Left forelimb (tissue), 1 donor: ENCODE measurements around the gene ZNF592.
"Not testable (repeated sequence)": the region's sequence is repeated elsewhere in the genome, so short reads cannot be mapped to it uniquely, and the experiment has no call there.

Experiments used
- DNase-seq: peaks from one replicate; pipeline ENCODE4 v3.0.0-alpha.2; 2018; ENCODE audit warnings: low spot score

The ZNF592 gene, protein sequence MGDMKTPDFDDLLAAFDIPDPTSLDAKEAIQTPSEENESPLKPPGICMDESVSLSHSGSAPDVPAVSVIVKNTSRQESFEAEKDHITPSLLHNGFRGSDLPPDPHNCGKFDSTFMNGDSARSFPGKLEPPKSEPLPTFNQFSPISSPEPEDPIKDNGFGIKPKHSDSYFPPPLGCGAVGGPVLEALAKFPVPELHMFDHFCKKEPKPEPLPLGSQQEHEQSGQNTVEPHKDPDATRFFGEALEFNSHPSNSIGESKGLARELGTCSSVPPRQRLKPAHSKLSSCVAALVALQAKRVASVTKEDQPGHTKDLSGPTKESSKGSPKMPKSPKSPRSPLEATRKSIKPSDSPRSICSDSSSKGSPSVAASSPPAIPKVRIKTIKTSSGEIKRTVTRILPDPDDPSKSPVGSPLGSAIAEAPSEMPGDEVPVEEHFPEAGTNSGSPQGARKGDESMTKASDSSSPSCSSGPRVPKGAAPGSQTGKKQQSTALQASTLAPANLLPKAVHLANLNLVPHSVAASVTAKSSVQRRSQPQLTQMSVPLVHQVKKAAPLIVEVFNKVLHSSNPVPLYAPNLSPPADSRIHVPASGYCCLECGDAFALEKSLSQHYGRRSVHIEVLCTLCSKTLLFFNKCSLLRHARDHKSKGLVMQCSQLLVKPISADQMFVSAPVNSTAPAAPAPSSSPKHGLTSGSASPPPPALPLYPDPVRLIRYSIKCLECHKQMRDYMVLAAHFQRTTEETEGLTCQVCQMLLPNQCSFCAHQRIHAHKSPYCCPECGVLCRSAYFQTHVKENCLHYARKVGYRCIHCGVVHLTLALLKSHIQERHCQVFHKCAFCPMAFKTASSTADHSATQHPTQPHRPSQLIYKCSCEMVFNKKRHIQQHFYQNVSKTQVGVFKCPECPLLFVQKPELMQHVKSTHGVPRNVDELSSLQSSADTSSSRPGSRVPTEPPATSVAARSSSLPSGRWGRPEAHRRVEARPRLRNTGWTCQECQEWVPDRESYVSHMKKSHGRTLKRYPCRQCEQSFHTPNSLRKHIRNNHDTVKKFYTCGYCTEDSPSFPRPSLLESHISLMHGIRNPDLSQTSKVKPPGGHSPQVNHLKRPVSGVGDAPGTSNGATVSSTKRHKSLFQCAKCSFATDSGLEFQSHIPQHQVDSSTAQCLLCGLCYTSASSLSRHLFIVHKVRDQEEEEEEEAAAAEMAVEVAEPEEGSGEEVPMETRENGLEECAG (N-terminal part only)

DNA sequence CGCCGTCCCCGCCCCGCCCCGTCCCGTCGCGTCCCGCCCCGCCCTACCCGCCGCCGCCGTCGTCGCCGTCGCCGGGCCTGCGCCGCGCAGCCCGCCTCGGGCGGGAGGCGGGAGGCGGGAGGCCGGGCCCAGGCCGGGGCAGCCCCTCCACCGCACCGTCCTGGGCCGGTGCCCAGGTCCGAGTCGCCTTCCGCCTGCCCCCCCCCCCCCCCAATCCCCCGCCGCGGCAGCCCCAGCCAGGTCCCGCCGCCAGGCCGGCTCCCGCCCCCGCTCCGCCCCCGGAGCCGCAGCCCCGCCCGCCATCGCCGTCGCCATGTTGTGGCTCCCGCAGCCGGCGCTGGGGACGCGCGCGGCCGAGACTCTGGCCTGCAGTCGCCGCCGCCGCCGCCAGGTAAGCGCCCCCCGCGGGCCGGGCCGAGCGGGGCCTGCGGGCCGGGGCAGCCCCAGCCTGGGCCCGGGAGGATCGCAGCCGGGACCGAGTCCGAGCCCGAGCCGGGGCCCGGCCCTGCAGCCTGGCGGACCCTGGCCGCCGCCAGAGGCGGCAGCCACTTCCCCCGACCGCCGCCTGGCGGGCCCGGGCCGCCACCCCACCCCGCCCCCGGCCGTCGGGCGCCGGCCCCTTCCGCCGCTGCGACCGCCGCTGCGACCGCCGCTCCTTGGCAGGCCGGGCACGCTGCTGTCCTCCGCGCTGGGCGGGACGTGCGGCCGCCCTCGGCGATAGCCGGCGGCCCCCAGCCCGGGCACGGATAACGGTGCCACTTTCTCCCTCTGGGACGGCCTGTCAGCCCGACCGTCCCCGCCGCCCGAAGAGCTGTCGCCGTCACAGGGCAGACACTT lies at the start of gene ZNF592:
Gene ZNF592 (plus strand): TSS at position 319 of the 837 bp plus-strand sequence. CDS start 34,084 bp downstream, outside the sequence.
- peak; percentile 93 for DNase-seq

DNA sequence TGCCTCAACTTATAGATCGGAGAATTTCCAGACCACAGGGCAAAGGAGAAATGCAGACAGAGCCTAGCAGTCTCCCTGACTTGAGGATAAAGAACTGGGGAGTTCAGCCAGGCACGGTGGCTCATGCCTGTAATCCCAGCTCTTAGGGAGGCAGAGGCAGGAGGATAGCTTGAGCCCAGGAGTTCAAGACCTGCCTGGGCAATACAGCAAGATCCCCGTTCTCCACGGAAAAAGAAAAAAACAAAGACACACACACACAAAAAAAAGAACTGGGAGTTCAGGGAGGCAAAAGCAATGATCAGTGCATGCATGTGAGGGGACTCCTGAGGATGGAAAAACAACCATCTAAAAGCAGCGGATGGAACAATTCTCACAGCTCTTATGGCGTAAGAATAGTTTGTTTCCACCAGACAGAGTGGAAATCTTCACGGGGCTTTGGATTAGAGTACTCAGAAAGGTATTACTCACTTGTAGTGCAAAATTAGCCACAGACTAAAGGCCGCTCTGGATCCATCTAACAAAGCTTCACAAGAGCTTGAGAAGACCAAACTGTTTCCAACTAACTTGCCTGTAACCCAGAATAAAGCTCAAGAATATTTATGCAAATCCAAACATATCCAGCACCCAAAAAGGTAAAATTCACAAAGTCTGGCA lies 48.7 kb upstream of the ZNF592 start:
- DNase-seq, result no peak

DNA sequence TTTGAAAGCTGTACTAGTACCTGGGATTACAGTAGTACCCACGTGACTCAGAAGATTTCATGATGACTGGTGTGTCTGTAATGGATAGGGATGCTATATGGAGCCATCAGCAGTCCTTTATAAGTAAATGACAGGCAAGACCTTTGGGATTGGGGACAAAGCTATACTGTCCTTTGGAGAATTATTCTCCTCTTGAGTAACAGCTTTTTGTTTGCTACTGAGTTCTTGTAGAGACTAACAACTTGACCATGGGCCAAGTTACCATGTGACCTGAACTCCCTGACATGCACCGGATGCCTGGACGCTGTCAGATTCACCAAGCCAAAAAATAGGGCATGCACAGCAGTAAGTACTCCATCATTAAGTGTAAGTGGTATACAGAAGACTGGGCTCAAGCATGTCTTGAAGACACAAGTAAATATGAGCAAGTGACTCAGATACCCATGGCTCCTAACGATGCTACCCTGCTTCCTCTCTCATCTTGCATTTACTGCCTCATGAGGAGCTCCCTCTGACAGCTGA lies 45.4 kb upstream of the ZNF592 start:
- DNase-seq, result no peak

DNA sequence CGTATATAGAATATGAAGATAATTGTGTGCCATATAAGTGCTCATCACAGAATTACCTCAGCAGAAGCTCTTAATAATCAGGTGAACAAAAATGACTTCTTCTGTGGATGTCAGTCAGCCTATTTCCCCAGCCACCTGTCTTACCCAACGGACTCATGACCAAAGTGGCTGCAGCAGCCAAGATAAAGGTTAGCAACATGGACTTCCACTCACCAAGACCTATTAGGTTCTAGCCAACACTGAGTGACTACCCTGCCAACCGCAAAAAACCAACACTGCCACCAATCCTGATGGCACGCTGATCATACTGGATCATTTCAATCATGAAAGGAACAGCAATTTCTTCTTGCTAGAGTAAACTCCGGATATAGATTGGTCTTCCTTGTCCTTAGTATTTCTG lies 44.6 kb upstream of the ZNF592 start:
- DNase-seq, result no peak

DNA sequence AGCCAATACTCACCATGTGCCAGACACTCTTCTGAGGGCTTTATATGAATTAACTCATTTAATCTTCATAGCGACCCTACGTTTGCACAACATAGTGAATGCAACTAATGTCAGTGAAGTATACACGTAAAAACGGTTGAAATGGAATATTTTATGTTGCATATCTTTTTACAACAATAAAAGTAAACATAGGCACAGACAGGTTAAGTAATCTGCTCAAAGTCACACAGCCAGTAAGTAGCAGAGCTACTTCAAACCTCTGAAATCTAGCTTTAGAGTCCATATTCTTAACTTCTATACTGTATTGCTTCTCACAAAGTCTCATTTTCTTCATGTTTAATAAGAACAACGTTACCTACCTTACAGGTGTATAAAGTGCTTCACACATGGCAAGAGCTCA lies 34.0 kb upstream of the ZNF592 start:
- DNase-seq, result no peak

DNA sequence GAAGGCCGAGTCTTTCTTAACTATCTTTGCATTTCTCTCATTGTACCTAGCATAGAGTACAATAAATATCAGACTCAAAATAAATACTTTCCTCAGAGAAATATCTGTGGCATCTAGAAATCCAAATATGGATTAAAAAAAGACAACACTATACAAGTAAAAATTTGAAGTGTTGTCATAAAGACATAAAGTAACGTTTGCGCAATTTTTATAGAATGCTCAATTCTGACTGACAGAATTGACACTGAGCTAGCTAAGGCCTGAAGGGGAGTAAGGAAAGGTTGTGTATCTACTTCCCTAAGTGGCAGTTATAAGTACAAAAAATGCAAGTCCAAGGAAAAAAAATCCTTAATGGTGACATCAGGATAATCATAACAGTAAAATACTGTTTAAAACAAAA lies 33.6 kb upstream of the ZNF592 start:
- DNase-seq, result no peak

DNA sequence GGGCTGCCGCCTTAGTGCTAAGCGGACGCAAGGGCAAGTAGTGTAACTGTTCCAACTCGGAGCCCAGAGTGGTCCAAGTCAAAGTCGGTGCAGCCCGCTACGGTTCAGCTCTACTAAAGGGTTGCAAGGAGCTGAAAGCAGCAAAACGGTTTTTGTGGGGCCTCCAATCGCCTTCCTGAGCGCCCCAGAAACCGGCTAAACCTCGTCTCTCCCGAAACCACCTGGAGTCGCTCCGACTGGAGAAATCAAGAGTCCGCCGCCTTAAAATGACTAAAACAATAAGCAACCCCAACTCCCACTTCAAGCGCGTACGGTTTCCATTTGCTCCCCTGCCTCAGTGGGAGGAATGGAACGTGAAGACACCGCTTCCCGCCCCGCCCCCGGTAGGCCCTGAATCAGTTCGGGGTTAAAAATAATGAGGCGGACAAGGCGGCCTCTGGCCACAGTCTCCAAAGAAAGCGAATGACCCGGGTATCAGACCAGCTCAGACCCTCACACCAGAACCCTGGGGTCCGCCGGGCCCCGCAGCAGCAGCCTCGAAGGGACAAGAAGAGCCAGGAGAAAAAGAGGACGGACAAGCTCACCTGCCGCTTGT lies 32.9 kb upstream of the ZNF592 start:
- DNase-seq, result no peak

DNA sequence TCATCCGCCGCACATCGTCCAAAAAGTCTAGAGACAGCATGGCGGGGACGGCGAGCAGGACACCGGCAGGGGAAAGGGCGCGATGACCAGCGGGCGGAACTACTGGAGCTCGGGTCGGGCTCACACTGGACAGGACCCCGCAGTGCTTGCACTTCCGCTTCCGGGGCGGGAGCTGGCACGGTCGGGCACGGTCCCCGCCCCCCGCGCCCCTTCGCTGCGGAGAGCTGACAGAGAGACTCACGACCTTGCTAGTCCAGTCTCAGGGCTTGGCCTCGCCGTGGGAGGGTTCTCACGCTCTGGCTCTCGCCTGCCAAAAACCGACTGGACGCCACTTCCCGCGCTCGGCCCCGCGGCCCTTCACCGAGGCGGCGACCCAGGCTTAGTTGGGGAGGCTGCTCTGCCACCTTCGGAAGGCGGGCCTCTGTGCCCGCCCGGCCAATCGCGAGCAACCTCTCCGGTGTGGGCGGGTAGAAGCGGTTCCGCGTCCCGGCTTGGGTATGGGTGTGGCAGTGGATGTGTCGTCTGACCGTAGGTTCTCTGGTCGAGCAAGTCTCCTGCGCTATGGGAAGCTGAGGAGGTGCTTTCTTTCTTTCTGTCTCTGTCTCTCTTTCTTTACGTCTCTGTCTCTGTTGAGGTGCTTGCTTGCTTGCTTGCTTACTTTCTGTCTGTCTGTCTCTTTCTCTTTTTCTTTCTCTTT lies 32.2 kb upstream of the ZNF592 start, which contains the start of gene SEC11A:
Gene SEC11A (minus strand): TSS at position 104 of the 697 bp plus-strand sequence. CDS start 64 bp downstream, at position 40.
- peak; percentile 97 for DNase-seq

DNA sequence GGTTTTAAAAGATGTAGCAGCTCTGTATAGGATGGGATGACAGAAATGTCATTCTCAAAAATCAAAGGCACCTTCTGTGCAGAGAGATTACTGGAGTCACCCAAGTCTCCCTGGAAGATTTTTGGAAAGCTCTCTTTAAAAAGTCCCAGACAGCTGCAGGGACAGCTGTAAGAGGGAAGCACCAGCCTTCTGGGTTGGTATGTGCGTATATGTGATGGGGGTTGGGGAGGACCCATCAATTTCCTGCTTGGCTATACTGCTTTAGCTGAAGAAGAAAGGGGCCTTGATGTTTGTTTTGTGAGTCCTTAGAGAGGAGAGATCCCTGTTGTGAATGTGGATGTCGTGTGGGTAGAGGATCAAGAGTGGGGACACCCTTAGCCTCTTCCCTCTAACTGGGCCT lies 27.0 kb upstream of the ZNF592 start:
- DNase-seq, result no peak

DNA sequence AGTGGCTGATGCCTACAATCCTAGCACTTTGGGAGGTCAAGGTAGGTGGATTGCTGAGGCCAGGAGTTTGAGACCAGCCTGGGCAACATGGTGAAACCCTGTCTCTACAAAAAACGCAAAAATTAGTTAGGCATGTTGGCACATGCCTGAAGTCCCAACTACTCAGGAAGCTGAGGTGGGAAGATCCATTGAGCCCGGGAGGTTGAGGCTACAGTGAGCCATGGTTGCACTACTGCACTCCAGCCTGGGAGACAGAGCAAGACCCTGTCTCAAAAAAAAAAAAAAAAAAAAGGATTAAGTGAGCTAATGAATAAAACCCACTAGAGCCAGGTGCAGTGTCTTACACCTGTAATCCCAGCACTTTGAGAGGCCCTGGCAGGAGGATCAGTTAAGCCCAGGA lies 25.8 kb upstream of the ZNF592 start:
- DNase-seq, result no peak

DNA sequence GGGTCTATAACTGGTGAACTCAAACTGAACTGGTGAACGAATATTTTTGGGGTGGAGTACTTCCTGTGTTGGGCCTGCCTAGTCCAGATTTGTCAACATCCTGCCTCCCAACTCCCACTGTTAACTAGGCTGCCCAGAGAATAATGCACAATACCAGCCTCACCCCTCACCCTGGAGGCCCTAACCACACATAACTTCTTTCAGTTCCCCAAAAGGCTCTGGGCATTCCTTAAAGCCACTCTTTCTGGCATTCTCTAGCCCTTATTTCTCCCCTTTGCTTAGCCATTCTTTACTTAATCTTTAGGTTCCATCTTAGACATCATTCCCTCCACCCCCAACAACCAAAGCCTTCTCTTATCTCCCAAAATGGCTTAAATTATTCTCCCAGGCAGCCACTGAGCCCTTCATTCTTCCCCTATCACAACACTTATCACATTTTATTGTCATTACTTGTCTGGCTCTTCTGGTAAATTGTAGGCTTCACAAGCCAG lies 23.3 kb upstream of the ZNF592 start:
- no peak for DNase-seq

DNA sequence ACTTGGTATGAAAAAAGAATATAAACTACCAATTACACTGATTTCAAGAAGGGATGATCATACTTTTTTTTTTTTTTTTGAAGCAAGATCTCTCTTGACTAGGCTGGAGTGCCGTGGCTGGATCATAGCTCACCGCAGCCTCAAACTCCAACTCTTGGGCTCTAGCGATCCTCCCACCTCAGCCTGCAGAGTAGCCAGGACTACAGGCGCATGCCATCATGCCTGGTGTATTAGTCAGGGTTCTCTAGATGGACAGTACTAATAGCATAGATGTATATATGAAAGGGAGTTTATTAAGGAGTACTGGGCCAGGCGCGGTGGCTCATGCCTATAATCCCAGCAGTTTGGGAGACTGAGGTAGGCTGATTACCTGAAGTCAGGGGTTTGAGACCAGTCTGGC lies 21.0 kb upstream of the ZNF592 start:
- DNase-seq, result no peak

DNA sequence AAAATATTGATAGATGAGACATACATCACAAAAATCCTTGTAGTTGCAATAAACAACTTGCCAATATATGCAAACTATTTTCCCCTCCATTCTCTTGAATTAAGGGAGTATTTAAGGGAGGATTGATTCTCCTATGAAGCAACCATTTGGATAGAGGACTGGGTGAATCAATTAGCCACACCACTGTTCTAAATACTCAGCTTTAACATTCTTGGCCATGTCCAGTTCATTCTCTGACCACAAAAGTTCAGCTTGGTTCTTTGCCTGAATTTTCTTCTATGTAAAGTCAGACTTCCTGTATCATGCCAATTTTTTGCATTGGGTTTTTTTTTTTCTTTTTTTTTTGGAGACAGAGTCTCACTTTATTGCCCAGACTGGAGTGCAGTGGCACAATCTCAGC lies 16.6 kb upstream of the ZNF592 start:
- no peak for DNase-seq

DNA sequence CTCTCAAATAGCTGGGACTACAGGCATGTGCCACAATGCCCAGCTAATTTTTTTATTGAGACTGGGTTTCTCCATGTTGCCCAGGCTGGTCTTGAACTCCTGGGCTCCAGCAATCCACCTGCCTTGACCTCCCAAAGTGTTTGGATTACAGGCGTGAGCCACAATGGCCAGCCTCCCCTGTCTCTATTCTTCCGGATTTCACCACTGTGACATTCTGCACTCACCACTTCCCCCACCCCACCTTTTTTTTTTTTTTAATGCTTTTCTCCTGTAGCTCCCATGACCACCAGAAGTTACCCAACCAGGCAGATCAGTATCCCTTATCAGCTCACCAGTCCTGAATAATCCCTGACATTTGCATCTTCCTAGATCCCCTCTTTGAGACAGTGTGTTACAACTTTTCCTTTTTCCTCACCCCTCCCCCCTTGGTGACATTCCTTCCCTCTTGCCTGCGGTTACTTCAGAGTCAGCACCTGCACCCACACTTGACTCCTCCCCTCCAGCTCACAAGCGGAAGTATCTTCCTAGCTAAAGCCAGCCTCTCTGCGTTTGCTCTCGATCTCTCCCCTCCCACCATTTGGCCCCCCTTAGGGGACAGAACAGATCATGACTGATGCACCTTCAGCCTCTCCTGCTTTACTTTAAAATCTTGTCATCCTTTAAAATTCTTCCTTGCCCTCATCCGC lies 13.5 kb upstream of the ZNF592 start:
- no peak for DNase-seq

DNA sequence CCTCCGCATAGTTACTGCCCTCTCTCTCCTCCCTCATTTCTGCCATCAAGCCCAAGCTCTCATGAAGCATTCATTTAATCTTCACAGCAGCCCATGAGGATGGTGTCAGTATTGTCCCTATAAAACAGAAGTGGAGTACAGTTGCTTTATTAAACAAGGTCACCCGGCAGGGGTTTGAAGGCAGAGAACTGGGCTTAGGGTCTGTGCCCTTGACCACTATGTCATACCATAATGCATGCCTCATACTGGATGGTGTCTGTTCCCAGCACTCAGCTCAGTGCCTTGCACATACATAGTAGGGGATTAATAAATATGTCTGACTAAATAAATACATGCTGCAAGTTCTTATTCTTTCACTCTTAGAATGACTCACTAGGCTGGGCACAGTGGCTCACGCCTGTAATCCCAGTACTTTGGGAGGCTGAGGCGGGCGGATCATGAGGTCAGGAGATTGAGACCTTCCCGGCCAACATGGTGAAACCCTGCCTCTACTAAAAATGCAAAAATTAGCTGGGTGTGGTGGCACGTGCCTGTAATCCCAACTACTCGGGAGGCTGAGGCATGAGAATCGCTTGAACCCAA lies 12.8 kb upstream of the ZNF592 start:
- DNase-seq, result not testable (repeated sequence)

DNA sequence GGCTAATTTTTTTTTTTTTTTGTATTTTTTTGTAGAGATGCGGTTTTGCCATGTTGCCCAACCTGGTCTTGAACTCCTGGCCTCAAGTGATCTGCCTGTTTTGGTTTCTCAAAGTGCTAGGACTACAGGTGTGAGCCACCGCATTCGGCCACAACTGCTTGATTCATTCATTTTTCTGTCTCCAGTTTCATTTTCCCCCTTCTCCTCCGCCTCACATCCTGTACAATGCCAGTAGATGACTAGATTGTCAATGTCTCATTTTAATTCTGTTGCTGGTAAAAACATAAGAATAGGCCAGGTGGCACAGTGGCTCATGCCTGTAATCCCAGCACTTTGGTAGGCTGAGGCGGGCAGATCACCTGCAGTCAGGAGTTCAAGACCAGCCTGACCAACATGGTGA lies 12.0 kb upstream of the ZNF592 start:
- DNase-seq, result no peak

DNA sequence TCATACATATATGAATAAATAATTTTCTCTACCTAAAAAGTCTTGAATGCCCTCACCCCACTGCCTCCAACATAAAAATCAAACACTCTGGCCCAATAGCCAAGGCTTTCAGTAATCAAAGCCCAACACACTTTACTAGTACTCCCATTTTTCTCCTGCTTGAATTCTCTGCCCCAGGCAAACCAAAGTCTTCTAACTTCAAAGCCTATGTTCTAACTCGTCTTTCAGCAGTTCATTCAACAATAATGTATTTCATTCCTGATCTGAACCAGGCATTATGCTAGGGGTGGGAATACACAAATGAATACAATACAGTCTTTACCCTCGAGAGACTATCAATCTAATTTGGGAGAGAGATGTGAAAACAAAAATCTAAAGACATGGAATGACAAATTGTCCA lies 11.4 kb upstream of the ZNF592 start:
- DNase-seq, result no peak

DNA sequence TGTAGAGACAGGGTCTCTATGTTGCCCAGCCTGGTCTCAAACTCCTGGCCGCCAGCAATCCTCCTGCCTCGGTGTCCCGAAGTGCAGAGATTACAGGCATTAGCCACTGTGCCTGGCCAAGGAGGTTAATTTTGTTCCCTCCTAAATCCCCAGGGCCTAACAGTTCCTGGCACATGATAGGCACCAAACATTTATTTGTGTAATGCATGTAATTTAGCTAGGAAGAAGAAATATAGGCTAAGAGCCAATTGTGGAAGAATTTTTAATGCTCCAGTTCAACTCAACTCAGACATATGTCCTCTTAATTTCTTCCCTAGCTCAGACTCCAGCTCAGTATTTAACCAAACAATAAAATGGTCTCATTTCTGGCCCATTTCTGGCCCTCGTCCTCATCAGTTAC lies 7.7 kb upstream of the ZNF592 start:
- no peak for DNase-seq
